ENCODE measurements around the gene B3GALT5.

GRCh38 chr21:39604951-39605350 lies 7.8 kb upstream of the B3GALT5 start:
- TF ChIP-seq JUN (IDR thresholded peaks at IDR 0.05) (no peak), CTCF (IDR thresholded peaks at IDR 0.05) (no peak), NFE2L2 (conservative IDR thresholded peaks at IDR 0.05; ENCODE audit: low read length) (no peak), HDAC2 (IDR thresholded peaks at IDR 0.05) (no peak), CEBPB (IDR thresholded peaks at IDR 0.05) (no peak), CBX8 (IDR thresholded peaks at IDR 0.05) (no peak), RCOR1 (IDR thresholded peaks at IDR 0.05; ENCODE audit: low read depth, low read length) (no peak), NPAS2 (CRISPR knock-in tag; IDR thresholded peaks at IDR 0.05; ENCODE audit: borderline replicate concordance) (no peak), MAX (IDR thresholded peaks at IDR 0.05) (no peak), RAD21 (conservative IDR thresholded peaks at IDR 0.05 in 1 of 2, IDR thresholded peaks at IDR 0.05 in 1 of 2) (no peak), POLR2AphosphoS2 (conservative IDR thresholded peaks at IDR 0.05; ENCODE audit: low read length) (no peak), POLR2A (IDR thresholded peaks at IDR 0.05; ENCODE audit: low read length) (no peak)
